Erythroblast (primary cell): ENCODE data around the gene UTP18.

Experiments
- GATA1 ChIP-seq: IDR thresholded peaks from 2 replicates; pipeline ENCODE4 v1.6.1; 2011; ENCODE audit warnings: low read depth, mild to moderate bottlenecking, control low read depth, low read length, moderate library complexity
- POLR2A ChIP-seq: IDR thresholded peaks from 2 replicates; pipeline ENCODE4 v1.6.1; 2011; ENCODE audit warnings: mild to moderate bottlenecking, low read length

DNA sequence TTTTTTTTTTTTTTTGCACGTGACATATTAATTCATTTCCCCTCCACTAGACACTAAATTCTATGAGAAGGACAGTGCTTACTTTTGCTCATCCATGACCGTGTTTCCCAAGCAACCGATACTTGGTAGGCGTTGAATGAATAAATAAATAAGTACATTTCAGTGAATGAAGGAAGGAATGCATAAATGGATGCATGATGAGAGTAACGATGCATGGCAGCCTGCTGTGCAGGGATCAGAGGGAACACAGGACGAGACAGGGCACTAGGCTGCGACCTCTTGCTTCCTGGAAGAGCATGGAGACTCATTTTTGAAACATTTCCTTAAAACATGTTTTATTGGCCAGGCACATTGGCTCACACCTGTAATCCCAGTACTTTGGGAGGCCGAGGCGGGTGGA is 84.2 kb downstream of the UTP18 start:
- TF ChIP-seq POLR2A (no peak), GATA1 (no peak)
